Stimulated activated CD4-positive, alpha-beta T cell treated with anti-CD3 and anti-CD28 coated beads, Interleukin-12 subunit alpha, Interleukin-12 subunit beta, amount 100 ng/mL, for 4 hours (primary cell): ENCODE measurements around the gene UGT2A2.

Source experiments
- DNase-seq: peaks from one replicate; pipeline ENCODE4 v3.0.0-alpha.2; 2020

The UGT2A2 gene

GRCh38 chr4:69568787-69569186 lies 70.7 kb downstream of the UGT2A2 start:
- no peak for DNase-seq

GRCh38 chr4:69563424-69563823 lies 76.0 kb downstream of the UGT2A2 start:
- no peak for DNase-seq

- DNase-seq, result no peak
Observed at GRCh38 chr4:69549651-69550050, 89.8 kb downstream of the UGT2A2 start.

GRCh38 chr4:69546134-69546765 lies 93.2 kb downstream of the UGT2A2 start:
- no peak for DNase-seq
